Measurements from ENCODE around the gene FBN1. TPM values are rescaled to one million over a fixed set of nuclear protein-coding genes. Genes with fewer than 3 reads are reported as not detected.
A peak's percentile ranks its signal among the peaks of the same experiment; 100 is the strongest.

The FBN1 gene
- total and polyA plus RNA-seq, 12 donors, result 5.6 to 84.6 (median 54.5) TPM

- 1% methylated on average over 75 to 79 of the region's 79 CpGs; no CpG with 5 or more reads in 2 of the 4 donors for WGBS, 4 donors
- Histone ChIP-seq H3K36me3 (replicated peaks in 1 of 2) (no peaks in the 10 kb centered on the region), H3K4me1 (replicated peaks in 1 of 2) (peaks cover 12 to 29% of the 10 kb centered on the region in 2 donors), H3K27ac (peak overlapping the region; percentile 58 to 94 (median 86)), H3K27me3 (no peaks in the 10 kb centered on the region), H3K9me3 (replicated peaks in 1 of 3) (no peaks in the 10 kb centered on the region), H3K4me3 (peak overlapping the region; percentile 38 to 91 (median 78))
- TF ChIP-seq, protein P1, sequence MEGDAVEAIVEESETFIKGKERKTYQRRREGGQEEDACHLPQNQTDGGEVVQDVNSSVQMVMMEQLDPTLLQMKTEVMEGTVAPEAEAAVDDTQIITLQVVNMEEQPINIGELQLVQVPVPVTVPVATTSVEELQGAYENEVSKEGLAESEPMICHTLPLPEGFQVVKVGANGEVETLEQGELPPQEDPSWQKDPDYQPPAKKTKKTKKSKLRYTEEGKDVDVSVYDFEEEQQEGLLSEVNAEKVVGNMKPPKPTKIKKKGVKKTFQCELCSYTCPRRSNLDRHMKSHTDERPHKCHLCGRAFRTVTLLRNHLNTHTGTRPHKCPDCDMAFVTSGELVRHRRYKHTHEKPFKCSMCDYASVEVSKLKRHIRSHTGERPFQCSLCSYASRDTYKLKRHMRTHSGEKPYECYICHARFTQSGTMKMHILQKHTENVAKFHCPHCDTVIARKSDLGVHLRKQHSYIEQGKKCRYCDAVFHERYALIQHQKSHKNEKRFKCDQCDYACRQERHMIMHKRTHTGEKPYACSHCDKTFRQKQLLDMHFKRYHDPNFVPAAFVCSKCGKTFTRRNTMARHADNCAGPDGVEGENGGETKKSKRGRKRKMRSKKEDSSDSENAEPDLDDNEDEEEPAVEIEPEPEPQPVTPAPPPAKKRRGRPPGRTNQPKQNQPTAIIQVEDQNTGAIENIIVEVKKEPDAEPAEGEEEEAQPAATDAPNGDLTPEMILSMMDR (IDR thresholded peaks at IDR 0.05), result no peak
- no peak for TF ChIP-seq POLR2A (IDR thresholded peaks at IDR 0.05)
- DNase-seq, result peak; percentile 56 to 73 (median 67)
- intact Hi-C loops (cut with DNase I), result loop anchor here in 1 of 2 donors (10.0 kb wide), 2 partner anchors 140 to 160 kb away; no protein-coding TSS in a partner anchor
Observed at GRCh38 chr15:48644827-48645557, 517 bp downstream of the FBN1 start.

DNA sequence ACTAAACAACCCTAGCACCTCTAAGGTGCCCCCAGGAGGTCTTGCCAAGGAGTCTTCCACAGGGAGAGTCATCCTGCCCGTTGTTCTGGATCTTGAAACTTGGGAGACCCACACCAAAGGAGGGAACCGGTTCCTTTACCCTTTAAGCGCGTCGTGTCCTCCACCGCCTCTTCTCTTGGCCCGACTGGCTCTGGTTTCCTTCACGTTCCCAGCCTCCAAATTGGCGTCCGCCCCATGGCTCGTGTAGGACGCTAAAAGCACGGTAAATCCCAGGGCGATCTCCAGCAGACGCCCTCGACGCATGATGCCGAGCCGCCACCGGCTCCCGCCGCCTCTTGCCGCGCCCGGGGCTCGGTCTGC, 1.1 kb downstream of the FBN1 start:
- DNase-seq, result peak in 6 of 7 donors; percentile 38 to 62 (median 40)
- 0 to 1% (median 1%) methylated on average over 5 to 26 of the region's 26 CpGs for WGBS, 4 donors
- H3K4me1 ChIP-seq (replicated peaks in 1 of 2), result peaks cover 12 to 29% of the 10 kb centered on the region in 2 donors

DNA sequence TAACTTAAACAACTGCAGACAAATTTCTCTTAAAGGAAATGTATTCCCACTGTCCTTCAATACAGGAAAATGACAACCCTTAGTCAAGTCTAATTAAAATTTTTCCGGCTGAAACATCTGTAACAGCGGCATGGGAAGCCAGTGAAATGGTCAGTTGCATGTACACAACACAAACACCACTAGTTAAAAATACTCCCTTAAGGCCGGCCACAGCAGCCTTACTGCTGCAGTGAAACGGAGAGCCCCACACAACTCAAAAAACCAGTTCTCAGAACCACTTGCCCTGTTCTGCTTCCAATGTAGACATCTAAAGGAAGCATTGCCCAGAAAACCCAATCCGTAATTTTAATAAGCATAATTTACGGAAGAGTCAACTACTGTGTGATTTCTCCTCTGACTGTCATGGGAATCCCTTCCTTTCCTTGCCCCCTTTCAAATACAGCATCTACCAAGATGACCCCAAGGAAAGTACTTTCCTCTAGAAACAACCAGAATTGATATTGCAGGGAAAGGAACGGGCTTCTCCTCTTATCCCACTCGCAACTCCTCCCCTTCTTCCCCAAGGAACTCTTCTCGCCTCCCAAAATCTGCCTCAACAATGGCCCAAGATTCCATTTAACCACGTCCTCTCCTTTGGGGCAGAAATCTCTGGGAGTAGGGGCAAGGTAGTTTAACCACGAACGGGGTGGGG, 1.6 kb downstream of the FBN1 start:
- Histone ChIP-seq H3K27ac (peak overlapping the region in 3 of 5 donors; percentile 86 to 94 (median 90)), H3K36me3 (replicated peaks in 1 of 2) (no peaks in the 10 kb centered on the region), H3K9me3 (replicated peaks in 1 of 3) (no peaks in the 10 kb centered on the region), H3K4me3 (peak overlapping the region in 2 of 4 donors; percentile 74 to 91), H3K4me1 (replicated peaks in 1 of 2) (peaks cover 12 to 29% of the 10 kb centered on the region in 2 donors), H3K27me3 (no peaks in the 10 kb centered on the region)
- intact Hi-C loops (cut with DNase I), result loop anchor here in 1 of 2 donors (10.0 kb wide), 2 partner anchors 139 to 161 kb away; no protein-coding TSS in a partner anchor
- TF ChIP-seq, protein P1 (IDR thresholded peaks at IDR 0.05), result no peak
- TF ChIP-seq POLR2A (IDR thresholded peaks at IDR 0.05), result no peak
- no peak for DNase-seq
- WGBS, 4 donors, result 37 to 50% (median 43%) methylated on average over 12 of the region's 12 CpGs

More for the DNA sequence above, 1.1 kb downstream of the FBN1 start:
- no peaks in the 10 kb centered on the region for H3K9me3 ChIP-seq (replicated peaks in 1 of 3)
- no peak for TF ChIP-seq POLR2A (IDR thresholded peaks at IDR 0.05)
- TF ChIP-seq, protein P1 (IDR thresholded peaks at IDR 0.05), result no peak
- no peaks in the 10 kb centered on the region for H3K27me3 ChIP-seq
- H3K36me3 ChIP-seq (replicated peaks in 1 of 2), result no peaks in the 10 kb centered on the region
- peak overlapping the region in 3 of 4 donors; percentile 38 to 91 (median 74) for H3K4me3 ChIP-seq
- peak overlapping the region; percentile 58 to 94 (median 86) for H3K27ac ChIP-seq
- intact Hi-C loops (cut with DNase I), result loop anchor here in 1 of 2 donors (10.0 kb wide), 2 partner anchors 140 to 160 kb away; no protein-coding TSS in a partner anchor

DNA sequence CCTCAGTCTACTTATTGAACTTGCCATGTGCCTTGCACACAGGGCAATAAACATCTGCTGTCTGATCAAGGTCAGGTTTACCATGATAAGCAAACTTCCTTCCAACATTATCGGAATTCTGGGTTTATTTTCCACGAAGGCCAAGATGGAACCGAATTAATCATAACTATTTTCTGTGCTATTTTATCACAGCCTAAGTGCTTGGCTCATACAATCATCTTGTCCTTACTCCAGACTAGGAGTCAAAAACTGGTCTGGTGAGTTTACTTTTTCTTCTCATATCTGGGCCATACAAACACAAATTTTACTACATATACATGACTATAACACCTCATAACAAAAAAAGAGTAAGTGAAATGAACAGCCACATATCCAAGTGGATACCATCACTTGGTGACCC, 2.3 kb downstream of the FBN1 start:
- no peaks in the 10 kb centered on the region for H3K9me3 ChIP-seq (replicated peaks in 1 of 3)
- H3K4me1 ChIP-seq (replicated peaks in 1 of 2), result peaks cover 12 to 29% of the 10 kb centered on the region in 2 donors
- peak overlapping the region in 1 of 4 donors; percentile 74 for H3K4me3 ChIP-seq
- intact Hi-C loops (cut with DNase I), result loop anchor here in 1 of 2 donors (10.0 kb wide), 2 partner anchors 138 to 162 kb away; no protein-coding TSS in a partner anchor
- H3K27ac ChIP-seq, result peak overlapping the region in 3 of 5 donors; percentile 20 to 51 (median 34)
- 16 to 30% (median 17%) methylated on average over 3 of the region's 3 CpGs for WGBS, 4 donors
- DNase-seq, result no peak
- H3K36me3 ChIP-seq (replicated peaks in 1 of 2), result no peaks in the 10 kb centered on the region
- TF ChIP-seq, protein P1 (IDR thresholded peaks at IDR 0.05), result no peak
- TF ChIP-seq POLR2A (IDR thresholded peaks at IDR 0.05), result no peak
- no peaks in the 10 kb centered on the region for H3K27me3 ChIP-seq

Measured in adrenal gland (tissue), 12 donors.